NCI-H1436 (cell line): ENCODE results near the gene ASB5.
"Not testable (repeated sequence)": the region's sequence is repeated elsewhere in the genome, so short reads cannot be mapped to it uniquely, and the experiment has no call there.

Experiments
- DNase-seq: peaks from one replicate; lab custom pipeline; 2025; lab: John Stamatoyannopoulos, UW

Gene ASB5, protein sequence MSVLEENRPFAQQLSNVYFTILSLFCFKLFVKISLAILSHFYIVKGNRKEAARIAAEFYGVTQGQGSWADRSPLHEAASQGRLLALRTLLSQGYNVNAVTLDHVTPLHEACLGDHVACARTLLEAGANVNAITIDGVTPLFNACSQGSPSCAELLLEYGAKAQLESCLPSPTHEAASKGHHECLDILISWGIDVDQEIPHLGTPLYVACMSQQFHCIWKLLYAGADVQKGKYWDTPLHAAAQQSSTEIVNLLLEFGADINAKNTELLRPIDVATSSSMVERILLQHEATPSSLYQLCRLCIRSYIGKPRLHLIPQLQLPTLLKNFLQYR

DNA sequence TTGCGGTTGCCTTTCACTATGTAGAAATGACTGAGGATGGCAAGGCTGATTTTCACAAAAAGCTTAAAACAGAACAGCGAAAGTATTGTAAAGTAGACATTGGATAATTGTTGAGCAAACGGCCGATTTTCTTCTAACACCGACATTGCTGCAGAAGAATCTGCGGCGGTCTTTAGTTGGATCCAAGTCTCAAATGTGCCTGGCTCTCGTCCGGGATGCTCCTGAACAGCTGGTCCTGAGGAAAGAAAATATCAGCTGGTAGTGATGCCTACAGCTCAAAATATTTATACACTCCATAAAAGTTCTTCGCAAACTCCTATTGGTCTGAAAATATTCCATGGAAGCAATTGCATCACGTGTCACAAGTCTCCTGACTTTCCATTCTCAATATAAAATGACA is at the start of gene ASB5:
Gene ASB5, minus strand, starts transcription at position 260 of the 400 bp plus-strand sequence. Its CDS starts 114 bp downstream, at position 146.
- no peak for DNase-seq

DNA sequence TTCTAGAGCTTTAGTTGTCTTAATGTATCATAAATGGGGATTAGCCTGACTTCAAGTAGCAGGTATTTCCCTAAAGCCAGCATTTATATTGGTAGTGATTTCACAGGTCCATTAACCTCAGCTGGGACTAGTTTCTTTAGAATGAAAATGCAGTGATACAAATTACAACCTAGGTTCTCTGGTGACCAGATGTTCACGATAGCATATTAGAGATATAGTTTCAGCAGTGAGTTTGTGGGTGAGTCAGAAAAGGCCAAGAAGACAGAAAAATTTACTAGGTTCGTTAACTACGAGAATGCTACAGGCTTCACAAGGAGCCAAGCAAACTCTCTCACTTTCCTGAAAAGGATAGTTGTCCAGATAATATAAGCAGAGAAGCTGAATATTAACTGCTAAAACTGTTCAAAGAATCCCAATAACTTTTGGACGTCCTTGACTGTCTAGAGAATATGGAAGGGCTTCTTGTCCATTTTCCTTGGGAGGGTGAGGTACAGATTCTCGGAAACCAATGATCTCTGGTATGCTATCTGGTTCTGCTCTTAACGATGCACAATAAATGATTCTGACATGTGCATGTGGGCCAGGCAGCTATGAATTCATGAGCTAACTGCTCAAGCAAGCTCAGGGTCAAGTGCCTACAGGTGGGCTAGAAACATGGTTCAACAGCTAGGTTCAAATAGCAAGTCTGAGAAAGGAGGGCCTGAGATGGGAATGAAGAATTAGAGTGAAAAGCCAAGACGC is 44.7 kb upstream of the ASB5 start:
- DNase-seq: no peak

DNA sequence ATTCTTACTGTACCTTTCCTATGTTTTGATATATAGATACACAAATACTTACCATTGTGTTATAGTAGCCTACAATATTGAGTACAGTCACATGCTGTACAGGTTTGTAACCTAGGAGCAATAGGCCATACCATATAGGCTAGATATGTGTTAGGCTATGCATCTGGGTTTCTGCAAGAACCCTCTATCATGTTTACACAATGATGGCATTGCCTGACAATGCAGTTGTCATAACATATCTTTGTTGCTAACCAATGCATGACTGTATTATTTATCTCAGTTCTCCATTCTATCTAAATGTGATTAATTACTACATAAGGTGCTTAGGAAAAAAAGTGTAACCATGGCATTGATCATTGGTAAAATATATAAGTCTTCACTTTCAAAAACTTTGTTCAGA is 40.8 kb upstream of the ASB5 start:
- no peak for DNase-seq

DNA sequence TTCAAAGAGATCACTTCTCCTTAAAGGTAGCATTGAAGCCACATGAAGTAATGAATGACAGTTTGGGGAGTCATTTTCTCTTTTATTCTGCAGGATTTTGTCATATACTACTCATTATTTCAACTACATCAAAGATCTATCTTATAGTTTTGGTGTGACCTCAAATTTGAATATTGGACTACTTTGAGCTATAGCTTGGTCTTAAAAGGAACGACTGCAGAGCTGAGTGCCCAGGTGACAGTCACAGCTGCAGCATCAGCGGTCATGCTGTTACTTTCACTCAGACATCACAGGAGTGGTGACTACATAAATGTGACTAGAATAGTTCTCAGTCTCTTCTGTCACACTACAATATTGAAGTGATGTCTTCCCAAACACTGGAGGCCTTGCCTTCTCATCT is 40.0 kb upstream of the ASB5 start:
- no peak for DNase-seq

DNA sequence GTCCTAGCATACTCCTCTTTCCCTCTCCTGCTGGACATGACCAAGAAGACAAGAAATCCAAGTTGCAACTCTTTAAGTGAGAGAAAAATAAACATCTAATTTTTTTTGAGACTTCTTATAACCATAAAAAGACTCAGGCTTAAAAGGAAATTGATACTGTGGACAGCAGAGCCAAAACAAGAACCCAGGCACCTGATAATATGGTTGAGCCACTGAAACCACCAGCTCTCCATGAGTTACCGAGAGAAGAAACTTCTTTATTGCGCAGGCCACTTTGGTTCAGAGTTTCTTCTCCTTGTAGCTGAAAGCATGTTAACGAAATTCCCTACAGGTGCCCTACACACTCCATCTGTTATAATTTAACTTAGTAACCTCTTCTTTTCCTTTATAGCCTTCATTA is 39.4 kb upstream of the ASB5 start:
- DNase-seq: no peak

DNA sequence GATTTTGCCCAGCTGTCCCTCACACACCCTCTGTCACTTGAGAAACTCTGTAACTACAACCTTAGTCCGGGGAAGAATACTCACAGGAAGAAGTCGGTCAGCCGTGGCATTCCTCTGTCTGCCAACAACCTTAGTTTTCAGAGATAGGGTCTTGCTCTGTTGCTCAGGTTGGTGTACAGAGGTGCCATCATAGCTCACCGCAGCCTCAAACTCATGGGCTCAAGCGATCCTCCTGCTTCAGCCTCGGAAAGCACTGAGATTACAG is 38.6 kb upstream of the ASB5 start:
- DNase-seq: no peak

DNA sequence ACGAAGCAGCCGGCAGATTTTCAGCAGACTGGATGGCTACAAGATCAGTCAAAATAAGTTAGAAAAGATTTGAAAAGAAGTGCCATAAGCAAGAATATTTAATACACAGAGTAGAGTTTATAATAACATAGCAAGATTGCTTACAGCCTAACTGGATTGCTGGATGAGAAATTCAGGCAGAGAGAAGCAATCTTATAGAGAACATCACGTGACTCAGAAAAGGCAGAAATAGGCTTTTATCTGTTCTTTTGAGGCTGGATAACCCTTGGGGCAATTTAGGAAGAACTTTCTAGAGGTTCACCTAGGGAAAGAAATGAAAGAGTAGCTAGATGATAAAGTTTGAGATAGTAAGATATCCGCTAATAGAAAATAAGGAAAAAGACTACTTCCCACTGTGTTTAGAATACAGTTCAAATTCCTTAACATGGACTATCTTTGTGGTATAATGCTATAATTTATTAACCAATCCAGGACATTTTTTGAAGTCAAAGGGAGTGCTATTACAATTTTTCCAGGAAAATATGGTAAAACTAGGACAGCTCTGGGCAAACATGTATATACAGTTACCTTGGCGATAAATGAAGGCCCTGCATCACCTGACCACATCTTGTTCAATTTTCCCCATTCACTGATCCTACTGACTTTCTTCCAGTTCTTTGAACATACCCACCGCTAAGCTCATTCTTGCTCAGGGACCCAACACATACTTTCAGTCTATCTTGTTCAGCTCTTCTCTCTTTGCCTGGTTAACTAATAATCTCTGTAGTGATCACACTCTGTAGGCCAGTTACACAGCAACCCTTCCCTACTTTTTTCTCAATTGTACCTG is 38.0 kb upstream of the ASB5 start:
- DNase-seq: no peak

DNA sequence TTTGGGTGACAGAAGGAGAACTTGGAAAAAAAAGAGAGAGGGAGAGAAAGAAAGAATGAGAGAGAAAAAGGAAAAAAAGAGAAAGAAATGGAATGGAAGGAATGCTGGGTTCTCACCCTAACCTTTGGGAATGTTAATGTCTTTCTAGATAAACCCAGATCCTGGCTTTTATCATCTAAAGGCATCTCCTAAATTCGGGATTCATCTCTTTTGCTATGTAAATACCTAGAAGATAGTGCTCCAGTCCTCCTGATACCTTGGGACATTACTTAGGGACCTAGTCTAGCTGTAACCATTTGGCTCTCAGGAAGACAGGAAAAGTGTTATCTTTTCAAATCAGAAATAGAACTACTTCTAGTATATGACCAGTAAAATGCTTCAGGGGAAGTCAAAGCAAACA is 34.9 kb upstream of the ASB5 start:
- no peak for DNase-seq

DNA sequence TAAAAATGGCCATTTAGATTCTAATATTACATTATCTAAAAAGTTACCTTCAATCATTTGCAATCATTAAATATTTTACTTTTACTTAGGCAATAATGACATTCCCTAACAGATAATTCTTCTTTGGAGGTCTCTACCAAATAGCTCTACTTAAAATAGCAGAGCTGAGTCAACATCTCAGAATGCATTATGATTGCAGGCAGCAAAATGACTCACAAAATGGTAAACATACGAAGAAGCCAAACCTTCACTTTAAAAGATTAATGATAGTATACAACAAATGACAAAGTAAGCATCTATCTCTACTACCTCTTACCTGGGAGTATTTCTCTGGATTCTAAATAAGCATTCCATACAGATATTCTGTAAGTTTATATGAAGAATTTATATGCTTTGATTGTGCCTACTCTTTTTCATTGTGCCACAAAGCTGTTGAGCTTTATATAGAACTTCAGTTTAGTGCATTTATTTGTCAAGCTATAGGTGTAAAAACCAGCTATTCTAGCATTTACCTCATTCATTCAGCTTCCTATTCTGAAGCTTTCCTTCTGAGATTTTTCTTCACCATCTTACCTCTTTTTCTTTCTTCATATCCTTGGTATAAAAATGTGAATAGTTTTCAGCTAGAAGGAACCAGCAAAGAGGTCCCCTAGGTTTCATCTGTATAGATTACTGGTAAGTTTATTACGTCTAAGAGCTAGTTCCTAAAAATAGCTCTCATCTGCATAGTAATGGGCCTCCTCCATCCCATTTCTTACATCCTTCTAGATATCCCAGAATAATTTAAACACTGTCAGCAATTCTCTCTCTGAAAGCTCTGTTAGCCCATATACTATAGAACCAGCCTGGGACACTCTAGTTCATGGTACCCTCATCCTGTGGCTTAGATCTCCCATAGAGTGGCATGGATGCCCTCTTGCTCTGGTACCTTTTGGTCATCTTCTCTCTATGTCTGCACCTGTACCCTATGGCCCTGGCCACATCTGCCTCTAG is 33.6 kb upstream of the ASB5 start:
- DNase-seq: no peak

DNA sequence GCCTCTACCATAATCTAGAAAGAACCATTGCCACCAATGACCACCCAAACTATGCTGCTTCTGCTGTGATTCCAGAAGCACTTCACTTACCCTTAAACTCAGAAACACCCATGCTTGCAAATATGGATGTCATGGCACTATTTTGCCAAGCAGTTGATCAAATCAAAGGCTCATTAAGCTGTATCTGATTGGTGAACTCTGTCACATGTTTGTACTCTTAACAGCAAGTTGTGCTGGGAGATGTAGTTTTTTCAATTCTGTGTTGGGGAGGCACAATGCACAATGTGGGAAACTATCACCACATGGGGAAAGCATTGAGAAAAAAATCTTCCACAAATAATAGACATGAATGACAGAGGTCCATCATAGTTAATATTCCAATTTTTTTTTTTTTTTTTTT is 31.5 kb upstream of the ASB5 start:
- DNase-seq: no peak

DNA sequence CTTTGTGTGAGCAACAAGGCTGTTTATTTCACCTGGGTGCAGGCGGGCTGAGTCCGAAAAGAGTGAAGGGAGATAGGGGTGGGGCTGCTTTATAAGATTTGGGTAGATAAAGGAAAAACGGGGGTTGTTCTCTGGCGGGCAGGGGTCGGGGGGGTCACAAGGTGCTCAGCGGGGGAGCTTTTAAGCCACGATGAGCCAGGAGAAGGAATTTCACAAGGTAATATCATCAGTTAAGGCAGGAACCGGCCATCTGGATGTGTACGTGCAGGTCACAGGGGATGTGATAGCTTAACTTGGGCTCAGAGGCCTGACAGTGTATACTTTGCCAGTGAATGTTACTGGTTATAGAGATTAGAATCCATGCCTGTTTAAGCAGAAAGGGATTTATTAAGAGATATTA is 31.0 kb upstream of the ASB5 start:
- no peak for DNase-seq

DNA sequence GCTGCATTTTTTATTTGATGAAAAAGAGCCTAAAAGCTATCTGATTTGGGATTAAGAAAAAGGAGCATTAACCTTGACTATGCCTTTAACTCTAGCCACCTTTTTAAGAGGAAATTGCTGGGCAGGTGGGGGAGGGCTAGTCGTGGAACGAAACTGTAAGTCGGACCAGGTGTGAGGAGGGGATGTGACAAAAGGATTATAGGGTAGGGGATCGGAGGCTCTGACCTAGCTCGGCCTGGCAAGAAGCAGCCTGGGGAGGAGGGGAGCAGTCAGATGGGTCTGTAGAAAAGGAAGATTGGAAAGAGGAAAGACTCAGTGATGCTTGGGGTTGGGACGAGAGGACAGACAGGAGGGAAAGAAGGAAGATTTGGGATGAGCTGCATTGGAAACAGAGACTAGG is 29.6 kb upstream of the ASB5 start:
- DNase-seq: no peak

DNA sequence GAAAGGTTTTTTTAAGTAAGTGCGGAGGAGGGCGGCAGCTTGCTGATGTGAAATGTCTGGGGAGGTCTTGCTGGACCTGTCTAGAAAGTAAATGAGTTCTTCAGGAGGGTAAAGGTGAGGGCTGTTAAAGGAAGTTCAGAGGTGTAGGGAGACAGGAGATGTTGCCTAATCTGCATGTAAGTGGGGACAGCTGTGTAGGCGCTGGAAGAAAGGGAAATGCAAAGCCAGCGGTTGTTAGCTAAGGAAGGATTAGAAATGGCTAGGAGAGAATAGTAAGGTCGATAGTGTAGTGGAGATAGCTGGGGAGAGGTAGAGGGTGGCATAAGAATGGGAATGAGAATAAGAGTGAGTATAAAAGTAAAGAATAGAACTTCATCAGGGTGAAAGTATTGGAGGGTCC is 26.9 kb upstream of the ASB5 start:
- not testable (repeated sequence) for DNase-seq

DNA sequence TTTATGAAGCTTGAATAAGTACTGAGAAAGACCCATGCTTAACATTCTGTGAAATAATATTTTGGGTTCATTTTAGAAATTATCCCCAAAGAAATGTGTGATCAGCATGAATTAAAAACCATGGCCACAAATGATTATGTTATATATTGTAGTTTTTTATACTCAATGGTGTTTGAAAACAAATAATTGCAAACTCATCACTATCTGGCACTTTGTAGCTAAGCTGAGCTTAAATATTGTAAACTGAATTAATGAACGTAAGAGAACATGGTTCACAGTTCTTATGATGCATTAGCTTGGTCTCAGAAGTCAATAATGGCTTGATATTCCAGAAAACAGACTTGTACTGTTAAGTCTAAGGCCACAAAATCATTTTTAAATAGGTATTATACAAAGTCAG is 24.6 kb upstream of the ASB5 start:
- DNase-seq: no peak

DNA sequence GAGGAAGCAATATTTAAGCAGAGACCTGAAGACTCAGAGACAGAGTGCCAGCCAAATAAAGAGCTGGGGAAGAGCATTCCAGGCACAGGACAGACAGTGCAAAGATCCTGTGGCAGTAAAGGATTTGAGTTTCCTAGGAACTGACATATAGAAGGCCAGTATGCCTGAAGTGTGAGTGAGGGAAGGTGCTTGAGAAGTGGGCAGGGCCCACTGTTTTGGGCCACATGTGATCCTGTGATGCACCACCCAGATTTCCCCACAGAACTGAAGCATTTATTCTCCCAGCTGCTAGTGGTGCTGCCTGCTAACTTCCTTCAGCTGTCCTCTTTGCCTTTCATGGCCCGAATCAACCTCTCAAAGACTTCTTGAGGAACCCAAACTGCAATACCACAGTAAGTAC is 23.9 kb upstream of the ASB5 start:
- DNase-seq: no peak

DNA sequence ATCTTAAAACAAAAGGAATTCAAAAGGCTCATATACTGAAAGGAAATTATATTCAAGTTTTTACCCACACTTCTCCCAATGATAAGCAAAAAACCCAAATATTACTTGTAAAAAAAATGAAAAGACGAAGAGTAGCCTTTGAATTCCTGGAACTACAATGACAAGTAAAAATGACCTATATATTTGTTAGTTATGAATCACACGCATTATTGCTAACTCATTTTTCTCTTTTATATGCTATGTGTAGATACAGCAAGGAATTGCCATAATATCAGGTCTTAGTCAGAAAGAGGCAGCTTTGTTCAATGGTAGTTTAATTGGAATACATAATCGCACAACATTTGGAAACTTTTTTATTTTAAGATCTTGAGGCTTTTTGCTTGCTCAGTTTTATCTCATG is 22.7 kb upstream of the ASB5 start:
- DNase-seq: no peak

DNA sequence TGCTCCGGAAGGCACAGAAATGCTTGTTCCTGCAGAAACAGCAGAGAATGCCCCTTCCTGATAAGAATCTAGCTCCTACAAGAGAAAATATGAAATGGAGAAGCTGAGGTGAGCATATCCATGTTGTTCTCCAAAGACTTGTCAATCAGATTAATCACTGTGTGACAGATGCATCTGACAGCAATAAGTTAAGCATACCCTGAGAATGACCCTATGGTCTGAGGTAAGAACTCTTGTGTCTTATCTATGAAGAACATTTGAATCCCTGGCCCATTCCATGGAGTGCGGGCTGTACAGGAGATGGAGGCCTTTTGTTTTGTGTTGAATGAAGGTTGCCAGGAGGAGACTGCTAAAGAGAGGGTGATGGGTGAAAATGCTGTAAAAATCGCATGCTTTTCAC is 21.5 kb upstream of the ASB5 start:
- no peak for DNase-seq

DNA sequence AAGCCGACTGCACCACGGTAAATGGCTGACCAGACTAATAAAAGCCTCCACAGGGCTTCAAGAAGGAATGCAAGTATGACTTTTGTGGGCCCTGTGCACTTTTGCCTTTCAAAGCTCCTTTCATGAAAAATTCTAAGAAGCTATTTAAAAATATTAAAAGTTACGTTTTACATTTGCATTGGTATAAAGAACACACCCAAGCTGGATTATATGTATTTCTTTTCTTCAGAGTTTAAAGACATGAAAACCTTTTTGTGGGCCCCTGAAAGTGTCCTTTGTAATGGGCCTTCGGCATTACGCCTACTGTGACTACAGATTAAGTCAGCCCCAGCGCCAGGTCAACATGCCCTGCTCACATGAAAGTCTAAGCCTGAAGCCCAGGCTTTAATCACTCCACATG is 20.5 kb upstream of the ASB5 start:
- no peak for DNase-seq

DNA sequence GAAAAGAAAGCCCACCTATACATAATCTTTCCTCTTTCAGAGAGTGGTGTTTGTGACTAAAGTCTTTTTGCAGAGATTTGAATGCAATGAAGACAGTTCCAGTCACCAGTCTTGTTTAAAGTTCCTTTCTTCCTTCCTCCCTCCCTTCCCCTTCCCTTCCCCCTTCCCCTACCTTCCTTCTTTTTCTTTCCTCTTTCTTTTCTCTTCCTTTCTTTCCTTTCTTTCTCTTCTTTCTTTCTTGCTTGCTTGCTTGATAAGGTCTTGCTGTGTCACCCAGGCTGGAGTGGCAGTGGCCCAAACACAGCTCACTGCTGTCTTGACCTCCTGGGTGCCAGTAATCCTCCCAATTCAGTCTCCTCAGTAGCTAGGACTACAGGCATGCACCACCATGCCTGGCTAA is 19.0 kb upstream of the ASB5 start:
- DNase-seq: no peak

DNA sequence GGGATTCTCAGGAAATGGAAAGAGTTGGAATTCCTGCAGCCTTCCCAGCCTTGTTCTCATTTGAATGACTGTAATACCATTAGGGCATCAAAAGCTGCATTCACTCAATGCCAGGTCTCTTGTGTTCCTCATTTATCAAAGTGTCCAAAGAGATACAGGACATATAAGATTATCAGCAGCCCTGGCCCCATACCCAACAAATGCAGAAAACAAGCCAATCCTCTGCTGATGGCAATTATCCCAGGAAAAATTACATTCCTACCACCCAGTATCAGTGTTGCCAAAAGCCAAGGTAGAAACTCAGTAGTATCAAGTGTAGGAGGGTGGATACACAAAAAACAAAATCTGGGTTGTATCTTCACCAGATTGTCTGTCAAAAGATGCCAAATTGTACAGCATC is 18.5 kb upstream of the ASB5 start:
- no peak for DNase-seq

DNA sequence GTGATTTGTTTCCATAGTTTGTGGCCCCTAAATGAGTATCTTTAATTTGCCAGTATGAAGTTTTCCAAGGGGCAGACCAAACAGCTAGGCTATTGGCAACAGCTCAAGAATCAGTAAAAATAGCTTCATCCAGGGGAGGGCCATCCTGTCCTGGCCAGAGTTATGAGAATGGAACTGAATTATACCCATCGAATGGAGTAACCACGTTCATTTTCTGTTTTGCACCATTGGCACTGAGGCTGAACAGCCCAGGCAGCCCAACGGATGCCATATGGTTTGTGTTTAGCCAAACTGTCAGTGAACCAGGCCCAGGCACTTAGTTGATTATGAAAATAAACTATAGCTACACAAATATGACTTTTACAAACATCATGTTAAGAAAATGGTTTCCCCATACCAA is 17.7 kb upstream of the ASB5 start:
- no peak for DNase-seq

DNA sequence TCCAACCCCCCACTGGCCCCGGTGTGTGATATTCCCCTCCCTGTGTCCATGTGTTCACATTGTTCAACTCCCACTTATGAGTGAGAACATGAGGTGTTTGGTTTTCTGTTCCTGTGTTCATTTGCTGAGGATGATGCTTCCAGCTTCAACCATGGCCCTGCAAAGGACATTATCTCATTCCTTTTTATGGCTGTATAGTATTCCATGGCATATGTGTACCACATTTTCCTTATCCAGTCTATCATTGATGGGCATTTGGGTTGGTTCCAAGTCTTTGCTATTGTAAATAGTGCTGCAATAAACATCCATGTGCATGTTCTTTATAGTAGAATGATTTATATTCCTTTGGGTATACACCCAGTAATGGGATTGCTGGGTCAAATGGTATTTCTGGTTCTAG is 10.5 kb upstream of the ASB5 start:
- not testable (repeated sequence) for DNase-seq
